OCI-LY3 (cell line): Measurements from ENCODE around the gene GMPS.

Source experiments
- H2AFZ ChIP-seq: fragments of 200-600, 300-600 bp; shearing (Covaris generic); 2 replicates; pipeline ENCODE4 v1.6.0; 2014; ENCODE audit warnings: antibody characterized with exemption, low read depth, low read length
- H3K27ac ChIP-seq: fragments of 200-600, 300-600 bp; sonication (generic); 2 replicates; pipeline ENCODE4 v1.5.1; 2014; ENCODE audit warnings: mild to moderate bottlenecking, low read length, moderate library complexity, mixed read lengths
- H3K27me3 ChIP-seq: fragments of 200-600, 300-600 bp; sonication (generic); 2 replicates; pipeline ENCODE4 v1.6.1; 2014; ENCODE audit warnings: low read depth, low read length, mixed read lengths
- H3K36me3 ChIP-seq: fragments of 200-600, 300-600 bp; sonication (generic); replicated peaks from 2 replicates; pipeline ENCODE3; 2014; ENCODE audit warnings: low read depth, low read length, mixed read lengths
- H3K4me1 ChIP-seq: fragments of 300-600, 200-600 bp; sonication (generic); 2 replicates; pipeline ENCODE4 v1.6.1; 2014; ENCODE audit warnings: low read length, mixed read lengths
- H3K4me2 ChIP-seq: fragments of 200-600, 300-600 bp; sonication (generic); 2 replicates; pipeline ENCODE4 v1.6.1; 2014; ENCODE audit warnings: low read length, mixed read lengths
- H3K4me3 ChIP-seq: fragments of 300-600, 200-600 bp; sonication (generic); 2 replicates; pipeline ENCODE4 v1.5.1; 2014; ENCODE audit warnings: antibody characterized with exemption, mild to moderate bottlenecking, low read length, moderate library complexity
- H3K79me2 ChIP-seq: fragments of 300-600, 200-600 bp; shearing (Covaris generic); 2 replicates; pipeline ENCODE4 v1.6.1; 2014; ENCODE audit warnings: mild to moderate bottlenecking, low read length, mixed read lengths
- H3K9ac ChIP-seq: fragments of 300-600, 200-600 bp; shearing (Covaris generic); 2 replicates; pipeline ENCODE4 v1.6.0; 2014; ENCODE audit warnings: mild to moderate bottlenecking, low read length, moderate library complexity
- H3K9me3 ChIP-seq: fragments of 200-600, 300-600 bp; shearing (Covaris generic); 2 replicates; pipeline ENCODE4 v1.6.1; 2014; ENCODE audit warnings: low read length, mixed read lengths; ENCODE audit not compliant: insufficient read depth
- H4K20me1 ChIP-seq: fragments of 200-600, 300-600 bp; sonication (generic); 2 replicates; pipeline ENCODE4 v1.6.1; 2016; ENCODE audit warnings: low read length, mixed read lengths; ENCODE audit not compliant: insufficient read depth
- EZH2phosphoT487 ChIP-seq: fragments of 200-600 bp; shearing (Covaris generic); IDR thresholded peaks from 2 replicates; pipeline ENCODE4 v1.6.1; 2018; ENCODE audit warnings: antibody characterized with exemption, mixed run types, low read depth
- TF ChIP-seq, protein P1 (sequence below): fragments of 200-600, 300-600 bp; sonication (generic); IDR thresholded peaks from 2 replicates; pipeline ENCODE4 v1.5.1; 2014; ENCODE audit warnings: antibody characterized with exemption, low read length, low read depth

The GMPS gene

DNA sequence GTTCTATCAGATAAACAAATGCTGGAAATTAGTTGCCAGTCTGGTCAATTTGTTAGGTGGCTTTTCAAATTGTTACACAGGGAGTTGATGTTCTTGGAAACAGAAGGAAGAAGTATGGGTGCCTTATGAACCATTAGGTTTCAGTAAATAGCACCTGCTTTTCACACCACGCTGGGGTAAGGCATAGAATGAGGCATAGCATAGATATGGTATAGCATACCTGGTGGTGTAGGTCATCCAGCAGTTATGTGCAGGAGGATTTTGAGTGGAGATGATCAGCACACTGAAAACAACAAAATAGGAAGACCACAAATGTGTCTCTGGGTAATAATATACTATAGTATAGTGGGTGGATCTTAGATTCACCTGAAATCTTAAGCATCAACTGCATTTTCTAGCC lies 121.4 kb downstream of the GMPS start:
- no peak overlapping the region for H3K27ac ChIP-seq
- H3K4me3 ChIP-seq: no peak overlapping the region
- no peak overlapping the region for H3K9ac ChIP-seq
- TF ChIP-seq, protein P1, sequence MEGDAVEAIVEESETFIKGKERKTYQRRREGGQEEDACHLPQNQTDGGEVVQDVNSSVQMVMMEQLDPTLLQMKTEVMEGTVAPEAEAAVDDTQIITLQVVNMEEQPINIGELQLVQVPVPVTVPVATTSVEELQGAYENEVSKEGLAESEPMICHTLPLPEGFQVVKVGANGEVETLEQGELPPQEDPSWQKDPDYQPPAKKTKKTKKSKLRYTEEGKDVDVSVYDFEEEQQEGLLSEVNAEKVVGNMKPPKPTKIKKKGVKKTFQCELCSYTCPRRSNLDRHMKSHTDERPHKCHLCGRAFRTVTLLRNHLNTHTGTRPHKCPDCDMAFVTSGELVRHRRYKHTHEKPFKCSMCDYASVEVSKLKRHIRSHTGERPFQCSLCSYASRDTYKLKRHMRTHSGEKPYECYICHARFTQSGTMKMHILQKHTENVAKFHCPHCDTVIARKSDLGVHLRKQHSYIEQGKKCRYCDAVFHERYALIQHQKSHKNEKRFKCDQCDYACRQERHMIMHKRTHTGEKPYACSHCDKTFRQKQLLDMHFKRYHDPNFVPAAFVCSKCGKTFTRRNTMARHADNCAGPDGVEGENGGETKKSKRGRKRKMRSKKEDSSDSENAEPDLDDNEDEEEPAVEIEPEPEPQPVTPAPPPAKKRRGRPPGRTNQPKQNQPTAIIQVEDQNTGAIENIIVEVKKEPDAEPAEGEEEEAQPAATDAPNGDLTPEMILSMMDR: no peak
- no peak for TF ChIP-seq EZH2phosphoT487
- no peak overlapping the region for H3K4me2 ChIP-seq
- H3K4me1 ChIP-seq: peaks cover 7% of the 10 kb centered on the region
- no peaks in the 10 kb centered on the region for H3K9me3 ChIP-seq
- H3K79me2 ChIP-seq: no peaks in the 10 kb centered on the region
- no peaks in the 10 kb centered on the region for H4K20me1 ChIP-seq
- no peak overlapping the region for H2AFZ ChIP-seq
- no peaks in the 10 kb centered on the region for H3K36me3 ChIP-seq
- no peaks in the 10 kb centered on the region for H3K27me3 ChIP-seq
